ENCODE results near the gene GCK. TPM values are rescaled to one million over a fixed set of nuclear protein-coding genes. Genes with fewer than 3 reads are reported as not detected.

The GCK gene
- total RNA-seq, 1 donor from 2014 or later, result 43.9 TPM

DNA sequence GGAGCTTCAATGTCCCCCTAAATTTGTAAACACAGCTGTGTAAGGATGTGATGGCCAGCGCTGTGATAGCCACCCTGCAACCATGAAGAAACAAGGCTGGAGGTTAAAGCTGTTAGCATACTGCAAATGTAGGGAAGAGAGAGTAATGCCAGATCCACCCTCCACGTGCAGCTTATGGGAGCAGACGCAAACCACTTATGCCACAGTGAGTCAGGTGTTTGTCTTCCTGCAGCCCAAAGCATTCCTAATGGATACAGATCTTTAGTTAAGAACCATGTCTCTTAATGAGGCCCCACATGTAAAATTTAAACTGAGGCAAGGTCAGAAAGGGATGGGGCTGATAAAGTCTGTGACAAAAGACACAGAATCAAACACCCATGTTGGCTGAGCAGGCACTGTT is 34.5 kb downstream of the GCK start:
- Mint-ChIP-seq H3K9me3 (ENCODE audit: unreplicated experiment) (peaks cover 10% of the 10 kb centered on the region), H3K4me1 (ENCODE audit: low read depth, unreplicated experiment) (peaks cover 36% of the 10 kb centered on the region), H3K27ac (ENCODE audit: unreplicated experiment) (no peak overlapping the region), H3K27me3 (ENCODE audit: unreplicated experiment) (peaks cover 3% of the 10 kb centered on the region), H3K36me3 (ENCODE audit: unreplicated experiment) (no peaks in the 10 kb centered on the region), H3K4me3 (ENCODE audit: unreplicated experiment) (no peak overlapping the region)
- DNase-seq, result no peak
- TF ChIP-seq, protein P1, sequence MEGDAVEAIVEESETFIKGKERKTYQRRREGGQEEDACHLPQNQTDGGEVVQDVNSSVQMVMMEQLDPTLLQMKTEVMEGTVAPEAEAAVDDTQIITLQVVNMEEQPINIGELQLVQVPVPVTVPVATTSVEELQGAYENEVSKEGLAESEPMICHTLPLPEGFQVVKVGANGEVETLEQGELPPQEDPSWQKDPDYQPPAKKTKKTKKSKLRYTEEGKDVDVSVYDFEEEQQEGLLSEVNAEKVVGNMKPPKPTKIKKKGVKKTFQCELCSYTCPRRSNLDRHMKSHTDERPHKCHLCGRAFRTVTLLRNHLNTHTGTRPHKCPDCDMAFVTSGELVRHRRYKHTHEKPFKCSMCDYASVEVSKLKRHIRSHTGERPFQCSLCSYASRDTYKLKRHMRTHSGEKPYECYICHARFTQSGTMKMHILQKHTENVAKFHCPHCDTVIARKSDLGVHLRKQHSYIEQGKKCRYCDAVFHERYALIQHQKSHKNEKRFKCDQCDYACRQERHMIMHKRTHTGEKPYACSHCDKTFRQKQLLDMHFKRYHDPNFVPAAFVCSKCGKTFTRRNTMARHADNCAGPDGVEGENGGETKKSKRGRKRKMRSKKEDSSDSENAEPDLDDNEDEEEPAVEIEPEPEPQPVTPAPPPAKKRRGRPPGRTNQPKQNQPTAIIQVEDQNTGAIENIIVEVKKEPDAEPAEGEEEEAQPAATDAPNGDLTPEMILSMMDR (IDR thresholded peaks at IDR 0.05; ENCODE audit: partially characterized antibody, unreplicated experiment), result no peak

DNA sequence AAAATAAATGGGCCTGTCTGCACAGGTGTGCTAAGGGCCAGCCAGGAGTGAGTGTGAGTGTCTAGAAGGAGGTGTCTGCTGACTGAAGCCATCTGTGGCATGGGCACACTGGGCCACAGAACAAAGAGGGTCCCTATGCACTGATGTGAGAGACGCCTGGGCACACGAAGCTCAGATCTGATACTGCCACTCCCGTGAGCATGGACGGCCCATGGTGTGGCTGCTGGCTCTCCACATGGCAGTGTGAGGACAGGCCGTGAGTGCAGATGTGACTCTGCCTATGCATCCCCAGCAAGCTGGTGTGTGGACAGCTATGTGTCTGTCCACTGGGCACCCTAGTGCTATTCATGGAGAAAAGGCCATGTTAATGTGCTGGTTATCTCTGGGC is 35.3 kb downstream of the GCK start:
- H3K36me3 Mint-ChIP-seq (ENCODE audit: unreplicated experiment), result no peaks in the 10 kb centered on the region
- no peak overlapping the region for H3K4me3 Mint-ChIP-seq (ENCODE audit: unreplicated experiment)
- H3K27me3 Mint-ChIP-seq (ENCODE audit: unreplicated experiment), result peaks cover 3% of the 10 kb centered on the region
- H3K4me1 Mint-ChIP-seq (ENCODE audit: low read depth, unreplicated experiment), result peaks cover 43% of the 10 kb centered on the region
- TF ChIP-seq, protein P1 (IDR thresholded peaks at IDR 0.05; ENCODE audit: partially characterized antibody, unreplicated experiment), result no peak
- H3K27ac Mint-ChIP-seq (ENCODE audit: unreplicated experiment), result peak overlapping the region; percentile 12
- peaks cover 12% of the 10 kb centered on the region for H3K9me3 Mint-ChIP-seq (ENCODE audit: unreplicated experiment)
- no peak for DNase-seq

DNA sequence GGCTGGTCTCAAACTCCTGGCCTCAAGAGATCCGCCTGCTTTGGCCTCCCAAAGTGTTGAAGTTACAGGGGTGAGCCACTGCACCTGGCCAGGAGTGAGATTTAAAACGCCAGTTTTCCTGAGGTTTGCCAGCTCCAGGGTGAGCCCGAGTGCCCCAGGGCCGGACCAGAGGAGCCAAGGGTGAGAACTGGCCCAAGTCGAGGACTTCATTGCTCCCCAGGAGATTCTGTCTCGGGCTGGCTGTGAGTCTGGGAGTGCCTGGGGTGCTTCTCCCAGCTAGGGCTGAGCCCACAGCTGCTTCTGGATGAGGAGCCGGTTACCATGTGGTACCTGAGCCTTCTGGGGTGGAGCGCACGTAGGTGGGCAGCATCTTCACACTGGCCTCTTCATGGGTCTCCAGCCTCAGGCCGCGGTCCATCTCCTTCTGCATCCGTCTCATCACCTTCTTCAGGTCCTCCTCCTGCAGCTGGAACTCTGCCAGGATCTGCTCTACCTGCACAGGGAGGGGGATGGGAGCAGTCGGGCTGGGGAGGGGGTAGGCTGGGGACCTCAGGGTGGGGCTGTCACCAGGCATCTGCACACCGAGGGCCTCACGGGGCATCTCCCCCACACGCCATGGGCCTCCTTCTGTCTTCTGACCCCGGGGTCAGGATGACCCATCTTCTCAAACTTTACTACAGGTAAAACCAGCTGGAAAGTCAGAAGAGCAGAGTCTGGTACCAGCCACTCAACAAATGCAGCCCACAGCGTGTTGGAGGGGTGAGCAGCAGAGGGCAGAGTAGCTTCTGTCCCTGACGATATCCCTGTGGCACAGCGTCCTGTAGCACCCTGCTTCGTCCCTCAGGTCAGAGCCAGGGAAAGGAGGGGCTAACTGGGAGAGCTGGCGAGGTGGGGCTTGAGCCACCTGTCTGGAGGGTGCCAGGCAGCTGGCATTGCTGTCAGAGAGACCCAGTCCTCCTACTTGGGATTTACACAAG is 36.0 kb downstream of the GCK start:
- peaks cover 12% of the 10 kb centered on the region for H3K9me3 Mint-ChIP-seq (ENCODE audit: unreplicated experiment)
- TF ChIP-seq, protein P1 (IDR thresholded peaks at IDR 0.05; ENCODE audit: partially characterized antibody, unreplicated experiment), result no peak
- H3K27ac Mint-ChIP-seq (ENCODE audit: unreplicated experiment), result peak overlapping the region; percentile 12
- peaks cover 48% of the 10 kb centered on the region for H3K4me1 Mint-ChIP-seq (ENCODE audit: low read depth, unreplicated experiment)
- H3K36me3 Mint-ChIP-seq (ENCODE audit: unreplicated experiment), result no peaks in the 10 kb centered on the region
- H3K27me3 Mint-ChIP-seq (ENCODE audit: unreplicated experiment), result peaks cover 3% of the 10 kb centered on the region
- no peak overlapping the region for H3K4me3 Mint-ChIP-seq (ENCODE audit: unreplicated experiment)
- no peak for DNase-seq

DNA sequence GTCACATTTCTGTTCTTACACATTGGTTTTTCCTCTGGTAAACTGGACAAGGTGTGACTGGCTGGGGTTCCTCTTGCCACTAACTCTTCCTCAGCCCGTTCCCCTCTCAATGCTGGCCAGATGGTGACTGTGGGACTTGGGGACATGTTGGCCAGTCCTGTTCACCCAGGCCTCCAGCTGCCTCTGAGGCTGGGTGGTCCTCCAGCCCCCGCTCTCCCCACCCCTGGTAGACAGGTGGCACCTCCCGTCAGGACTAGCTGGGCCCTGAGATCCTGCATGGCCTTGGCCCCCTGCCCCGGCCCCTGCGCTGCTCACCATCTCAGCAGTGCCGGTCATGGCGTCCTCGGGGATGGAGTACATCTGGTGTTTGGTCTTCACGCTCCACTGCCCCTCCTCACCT is 37.3 kb downstream of the GCK start:
- peaks cover 8% of the 10 kb centered on the region for H3K27me3 Mint-ChIP-seq (ENCODE audit: unreplicated experiment)
- peaks cover 17% of the 10 kb centered on the region for H3K9me3 Mint-ChIP-seq (ENCODE audit: unreplicated experiment)
- H3K36me3 Mint-ChIP-seq (ENCODE audit: unreplicated experiment), result no peaks in the 10 kb centered on the region
- TF ChIP-seq, protein P1 (IDR thresholded peaks at IDR 0.05; ENCODE audit: partially characterized antibody, unreplicated experiment), result no peak
- H3K4me3 Mint-ChIP-seq (ENCODE audit: unreplicated experiment), result peak overlapping the region; percentile 25
- DNase-seq, result no peak
- H3K27ac Mint-ChIP-seq (ENCODE audit: unreplicated experiment), result peak overlapping the region; percentile 33
- peaks cover 48% of the 10 kb centered on the region for H3K4me1 Mint-ChIP-seq (ENCODE audit: low read depth, unreplicated experiment)

Measured in glutamatergic neuron (in vitro differentiated cells).